ENCODE results near the gene MSL3B.

Gene MSL3B

GRCh38 chr2:233867993-233868532 is at the start of gene MSL3B:
TSS of gene MSL3B (minus strand) at chr2:233868386.
- no peak for TF ChIP-seq CTCF (IDR thresholded peaks at IDR 0.05; ENCODE audit: control insufficient read depth, extremely low read depth, insufficient read depth)
- DNase-seq (ENCODE audit: low read depth): peak; percentile 25
- H3K4me3 ChIP-seq (ENCODE audit: low read depth, low read length): peak within 1 kb of the TSS; percentile 84

- no peak for DNase-seq (ENCODE audit: low read depth)
- no peak within 1 kb of the TSS for H3K4me3 ChIP-seq (ENCODE audit: low read depth, low read length)
- TF ChIP-seq CTCF (IDR thresholded peaks at IDR 0.05; ENCODE audit: control insufficient read depth, extremely low read depth, insufficient read depth): no peak
These were observed 48.9 kb upstream of the MSL3B start, which contains the start of gene TRPM8 for GRCh38 chr2:233917116-233917515. TSS of gene TRPM8 (plus strand) at chr2:233917373. CDS start at chr2:233926538, 9,165 bp downstream.

GRCh38 chr2:233915128-233915527 is 46.9 kb upstream of the MSL3B start:
- TF ChIP-seq CTCF (IDR thresholded peaks at IDR 0.05; ENCODE audit: control insufficient read depth, extremely low read depth, insufficient read depth): peak; percentile 54
- no peak overlapping the region for H3K4me3 ChIP-seq (ENCODE audit: low read depth, low read length)
- DNase-seq (ENCODE audit: low read depth): no peak

GRCh38 chr2:233912691-233913423 is 44.7 kb upstream of the MSL3B start:
- TF ChIP-seq CTCF (IDR thresholded peaks at IDR 0.05; ENCODE audit: control insufficient read depth, extremely low read depth, insufficient read depth): no peak
- DNase-seq (ENCODE audit: low read depth): no peak
- no peak overlapping the region for H3K4me3 ChIP-seq (ENCODE audit: low read depth, low read length)

- no peak for DNase-seq (ENCODE audit: low read depth)
- H3K4me3 ChIP-seq (ENCODE audit: low read depth, low read length): no peak overlapping the region
- TF ChIP-seq CTCF (IDR thresholded peaks at IDR 0.05; ENCODE audit: control insufficient read depth, extremely low read depth, insufficient read depth): no peak
These were observed 39.4 kb upstream of the MSL3B start for GRCh38 chr2:233907627-233908026.

GRCh38 chr2:233905945-233906344 is 37.8 kb upstream of the MSL3B start:
- DNase-seq (ENCODE audit: low read depth): no peak
- H3K4me3 ChIP-seq (ENCODE audit: low read depth, low read length): no peak overlapping the region
- TF ChIP-seq CTCF (IDR thresholded peaks at IDR 0.05; ENCODE audit: control insufficient read depth, extremely low read depth, insufficient read depth): no peak
